Hepatocyte (in vitro differentiated cells): ENCODE data around the gene HRH1. TPM values are rescaled to one million over a fixed set of nuclear protein-coding genes. Genes with fewer than 3 reads are reported as not detected.
"Not testable (repeated sequence)": the region's sequence is repeated elsewhere in the genome, so short reads cannot be mapped to it uniquely, and the experiment has no call there.

Experiments
- DNase-seq: peaks from one replicate; pipeline ENCODE4 v3.0.0-alpha.2; 2016; ENCODE audit warnings: low spot score
- H2AFZ ChIP-seq: fragments of 200-600 bp; sonication (generic); 2 replicates; pipeline ENCODE4 v1.6.0; 2016; ENCODE audit warnings: antibody characterized with exemption, mild to moderate bottlenecking
- H3K27ac ChIP-seq: fragments of 200-600 bp; sonication (generic); 2 replicates; pipeline ENCODE4 v1.5.1; 2016; ENCODE audit warnings: mild to moderate bottlenecking
- H3K27me3 ChIP-seq: fragments of 200-600 bp; sonication (generic); 2 replicates; pipeline ENCODE4 v1.6.1; 2016
- H3K36me3 ChIP-seq: fragments of 200-600 bp; sonication (generic); replicated peaks from 2 replicates; pipeline ENCODE4 v1.5.1; 2016; ENCODE audit warnings: low read depth; ENCODE audit not compliant: insufficient read depth
- H3K4me1 ChIP-seq: fragments of 200-600 bp; sonication (generic); 2 replicates; pipeline ENCODE4 v1.5.1; 2016; ENCODE audit warnings: mild to moderate bottlenecking, moderate library complexity; ENCODE audit not compliant: insufficient read depth
- H3K4me2 ChIP-seq: fragments of 200-600 bp; sonication (generic); 2 replicates; pipeline ENCODE4 v1.6.0; 2016
- H3K4me3 ChIP-seq: fragments of 200-600 bp; sonication (generic); 2 replicates; pipeline ENCODE4 v1.5.1; 2016; ENCODE audit warnings: mild to moderate bottlenecking
- H3K79me2 ChIP-seq: fragments of 200-600 bp; sonication (generic); 2 replicates; pipeline ENCODE4 v1.6.0; 2017; ENCODE audit warnings: mild to moderate bottlenecking
- H3K9me2 ChIP-seq: fragments of 200-600 bp; sonication (generic); replicated peaks from 2 replicates; pipeline ENCODE4 v1.6.0; 2017; ENCODE audit warnings: mild to moderate bottlenecking; ENCODE audit not compliant: insufficient read depth
- H3K9me3 ChIP-seq: fragments of 200-600 bp; sonication (generic); 2 replicates; pipeline ENCODE4 v1.5.1; 2016; ENCODE audit warnings: low read depth, mild to moderate bottlenecking
- H4K20me1 ChIP-seq: fragments of 200-600 bp; sonication (generic); 2 replicates; pipeline ENCODE4 v1.6.0; 2016; ENCODE audit warnings: mild to moderate bottlenecking; ENCODE audit not compliant: insufficient read depth, poor library complexity, severe bottlenecking
- EZH2 ChIP-seq: fragments of 200-600 bp; sonication (generic); IDR thresholded peaks from 2 replicates; pipeline ENCODE4 v1.6.1; 2016; ENCODE audit warnings: antibody characterized with exemption, mild to moderate bottlenecking, borderline replicate concordance
- EZH2phosphoT487 ChIP-seq: fragments of 200-600 bp; sonication (generic); IDR thresholded peaks from one replicate; pipeline ENCODE4 v1.6.1; 2018; ENCODE audit warnings: antibody characterized with exemption, mild to moderate bottlenecking, low read depth, moderate library complexity; ENCODE audit not compliant: unreplicated experiment, severe bottlenecking
- WGBS: methylation state at CpG from one replicate; pipeline ENCODE4 v1.1.6; 2016; ENCODE audit warnings: low lambda C conversion rate; ENCODE audit errors: missing lambda C conversion rate; 5-methylcytosine and 5-hydroxymethylcytosine counted together
- polyA plus RNA-seq: library from polyadenylated mRNA; unstranded; fragments of >200 nt; fragmentation: Nextera tagmentation; extraction: Ambion mirVana; gene quantifications from 2 replicates; pipeline ENCODE4 v1.2.1, GENCODE V29; 2016
- total RNA-seq: library from RNA; depleted of rRNA; stranded (reverse); fragments of >200 nt; gene quantifications from 2 replicates; pipeline ENCODE4 v1.2.3, GENCODE V29; 2014
- TF ChIP-seq, protein P1 (sequence below): fragments of 200-600 bp; sonication (generic); IDR thresholded peaks from 2 replicates; pipeline ENCODE4 v1.5.1; 2016; ENCODE audit warnings: antibody characterized with exemption, mild to moderate bottlenecking; ENCODE audit not compliant: poor library complexity

HRH1 gene
- total and polyA plus RNA-seq, 2 experiments from 2014 or later, result 3.3 to 5.1 TPM

DNA sequence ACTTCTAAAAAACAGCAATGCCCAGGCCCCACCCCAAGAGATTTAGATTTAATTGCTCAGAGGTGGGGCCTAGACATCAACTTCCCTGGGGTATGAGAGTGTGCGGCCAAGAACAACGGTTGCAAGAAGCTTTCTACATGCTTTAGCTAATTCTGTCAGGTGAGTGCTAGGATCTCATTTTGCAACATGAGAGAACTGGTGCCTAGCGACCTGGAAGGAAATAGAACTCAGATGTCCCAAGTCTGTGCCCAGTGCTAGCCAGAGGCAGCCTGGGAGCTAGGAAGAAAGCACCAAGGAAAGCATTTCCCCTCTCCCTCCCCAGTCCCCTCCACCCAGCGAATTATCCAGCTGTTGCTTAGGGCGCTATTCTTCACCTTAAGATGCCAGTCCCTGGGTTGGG is 22.9 kb upstream of the HRH1 start:
- no peaks in the 10 kb centered on the region for H3K36me3 ChIP-seq
- no peaks in the 10 kb centered on the region for H3K79me2 ChIP-seq
- H2AFZ ChIP-seq, result no peak overlapping the region
- no peak overlapping the region for H3K4me2 ChIP-seq
- H3K27ac ChIP-seq, result no peak overlapping the region
- H3K4me3 ChIP-seq, result no peak overlapping the region
- no peaks in the 10 kb centered on the region for H3K9me2 ChIP-seq
- no peak for DNase-seq
- 66% methylated on average over 5 of the region's 5 CpGs for WGBS
- H3K9me3 ChIP-seq, result no peaks in the 10 kb centered on the region
- no peaks in the 10 kb centered on the region for H4K20me1 ChIP-seq
- H3K27me3 ChIP-seq, result no peaks in the 10 kb centered on the region
- no peaks in the 10 kb centered on the region for H3K4me1 ChIP-seq
- no peak for TF ChIP-seq EZH2
- no peak for TF ChIP-seq EZH2phosphoT487
- TF ChIP-seq, protein P1, sequence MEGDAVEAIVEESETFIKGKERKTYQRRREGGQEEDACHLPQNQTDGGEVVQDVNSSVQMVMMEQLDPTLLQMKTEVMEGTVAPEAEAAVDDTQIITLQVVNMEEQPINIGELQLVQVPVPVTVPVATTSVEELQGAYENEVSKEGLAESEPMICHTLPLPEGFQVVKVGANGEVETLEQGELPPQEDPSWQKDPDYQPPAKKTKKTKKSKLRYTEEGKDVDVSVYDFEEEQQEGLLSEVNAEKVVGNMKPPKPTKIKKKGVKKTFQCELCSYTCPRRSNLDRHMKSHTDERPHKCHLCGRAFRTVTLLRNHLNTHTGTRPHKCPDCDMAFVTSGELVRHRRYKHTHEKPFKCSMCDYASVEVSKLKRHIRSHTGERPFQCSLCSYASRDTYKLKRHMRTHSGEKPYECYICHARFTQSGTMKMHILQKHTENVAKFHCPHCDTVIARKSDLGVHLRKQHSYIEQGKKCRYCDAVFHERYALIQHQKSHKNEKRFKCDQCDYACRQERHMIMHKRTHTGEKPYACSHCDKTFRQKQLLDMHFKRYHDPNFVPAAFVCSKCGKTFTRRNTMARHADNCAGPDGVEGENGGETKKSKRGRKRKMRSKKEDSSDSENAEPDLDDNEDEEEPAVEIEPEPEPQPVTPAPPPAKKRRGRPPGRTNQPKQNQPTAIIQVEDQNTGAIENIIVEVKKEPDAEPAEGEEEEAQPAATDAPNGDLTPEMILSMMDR, result no peak

DNA sequence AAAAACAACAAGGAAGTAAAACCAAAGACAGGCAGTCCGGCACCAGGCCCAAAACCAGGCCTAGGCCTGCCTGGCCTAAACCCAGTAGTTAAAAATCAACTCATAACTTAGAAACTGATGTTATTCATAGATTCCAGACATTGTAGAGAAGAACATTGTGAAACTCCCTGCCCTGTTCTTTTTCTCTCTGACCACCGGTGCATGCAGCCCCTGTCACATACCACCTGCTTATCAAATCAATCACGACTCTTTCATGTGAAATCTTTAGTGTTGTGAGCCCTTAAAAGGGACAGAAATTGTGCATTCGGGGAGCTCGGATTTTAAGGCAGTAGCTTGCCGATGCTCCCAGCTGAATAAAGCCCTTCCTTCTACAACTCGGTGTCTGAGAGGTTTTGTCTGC is 22.4 kb upstream of the HRH1 start:
- H4K20me1 ChIP-seq, DNase-seq, H3K4me1 ChIP-seq, H3K4me2 ChIP-seq, H3K9me2 ChIP-seq, H3K4me3 ChIP-seq, H3K9me3 ChIP-seq, H2AFZ ChIP-seq, H3K79me2 ChIP-seq, H3K27ac ChIP-seq, H3K36me3 ChIP-seq, H3K27me3 ChIP-seq: not testable (repeated sequence)
- WGBS, result 85% methylated on average over 7 of the region's 7 CpGs

DNA sequence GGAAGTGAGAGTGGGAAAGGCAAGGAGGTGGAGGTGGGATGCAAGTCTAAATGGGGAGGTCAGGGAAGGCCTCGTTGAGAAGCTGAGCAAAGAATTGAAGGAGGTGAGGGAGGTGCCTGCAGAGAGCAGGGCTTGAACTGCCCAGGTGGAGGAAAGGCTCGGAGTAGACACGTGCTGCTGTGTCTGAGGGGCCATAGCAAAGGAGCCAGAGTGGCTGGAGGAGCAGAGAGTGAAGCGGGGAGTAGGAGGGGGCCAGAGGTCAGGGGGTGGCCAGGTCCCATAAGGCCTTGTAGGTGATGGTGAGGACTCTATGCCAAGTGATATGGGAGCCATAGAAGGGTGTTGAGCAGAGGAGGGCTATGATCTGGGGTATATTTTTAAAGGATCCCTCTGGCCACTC is 21.4 kb upstream of the HRH1 start:
- no peak overlapping the region for H3K27ac ChIP-seq

DNA sequence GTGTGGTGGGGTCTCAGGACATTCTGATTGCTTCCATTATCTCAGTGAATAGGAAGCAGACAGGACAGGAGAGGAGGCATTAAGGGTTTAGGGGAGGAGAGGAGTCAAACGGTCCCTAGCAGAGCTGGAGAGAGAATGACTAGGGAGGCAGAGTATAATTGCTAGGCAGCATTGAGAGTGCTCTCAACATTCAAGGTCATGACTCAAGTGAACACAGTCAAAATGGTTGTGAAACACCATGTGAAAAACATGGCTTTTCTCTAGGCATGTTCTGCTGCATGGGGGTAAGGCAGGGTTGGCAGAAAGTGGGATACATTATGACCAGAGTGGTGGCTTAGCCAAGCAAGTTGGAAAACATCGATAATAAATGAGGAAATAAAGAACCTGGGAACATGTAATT is 19.5 kb upstream of the HRH1 start:
- Histone ChIP-seq H3K9me2 (no peaks in the 10 kb centered on the region), H3K4me3 (no peak overlapping the region), H3K4me1 (no peaks in the 10 kb centered on the region), H3K27me3 (no peaks in the 10 kb centered on the region), H4K20me1 (no peaks in the 10 kb centered on the region), H3K79me2 (no peaks in the 10 kb centered on the region), H3K36me3 (no peaks in the 10 kb centered on the region), H2AFZ (no peak overlapping the region), H3K9me3 (no peaks in the 10 kb centered on the region), H3K27ac (no peak overlapping the region), H3K4me2 (no peak overlapping the region)
- WGBS, result 68% methylated on average over 2 of the region's 2 CpGs
- DNase-seq, result no peak
- TF ChIP-seq EZH2phosphoT487, result no peak
- TF ChIP-seq, protein P1, result no peak
- no peak for TF ChIP-seq EZH2

More for the DNA sequence above, 21.4 kb upstream of the HRH1 start:
- Histone ChIP-seq H3K79me2 (no peaks in the 10 kb centered on the region), H3K4me1 (no peaks in the 10 kb centered on the region), H3K36me3 (no peaks in the 10 kb centered on the region), H3K4me3 (no peak overlapping the region), H3K9me3 (no peaks in the 10 kb centered on the region), H3K4me2 (no peak overlapping the region), H3K9me2 (no peaks in the 10 kb centered on the region), H3K27me3 (no peaks in the 10 kb centered on the region), H4K20me1 (no peaks in the 10 kb centered on the region), H2AFZ (no peak overlapping the region)
- 88% methylated on average over 4 of the region's 4 CpGs for WGBS
- TF ChIP-seq EZH2phosphoT487 (no peak), EZH2 (no peak)
- TF ChIP-seq, protein P1, result no peak
- no peak for DNase-seq
